SK-N-SH (cell line): ENCODE results near the gene MUC22.
"Not testable (repeated sequence)": the region's sequence is repeated elsewhere in the genome, so short reads cannot be mapped to it uniquely, and the experiment has no call there.

Source experiments
- CTCF ChIP-seq: fragments of 200-600 bp; sonication (generic); IDR thresholded peaks from 2 replicates; pipeline ENCODE4 v1.6.1; 2017; ENCODE audit warnings: antibody characterized with exemption, mild to moderate bottlenecking, moderate library complexity
- ELF1 ChIP-seq: IDR thresholded peaks from 2 replicates; pipeline ENCODE4 v1.4.0; 2012
- EP300 ChIP-seq, 2 experiments: IDR thresholded peaks; 2 replicates each; pipeline versions ENCODE4 v1.4.0 to v1.6.1; 2012; ENCODE audit warnings: borderline replicate concordance in 1 of 2, low read depth in 1 of 2, low read length in 1 of 2
- FOXJ3 ChIP-seq: sonication (generic); formaldehyde crosslinking; IDR thresholded peaks from 2 replicates; pipeline ENCODE4 v1.5.1; 2020; ENCODE audit warnings: mild to moderate bottlenecking, missing genetic modification reagents
- GABPA ChIP-seq: IDR thresholded peaks from 2 replicates; pipeline ENCODE4 v1.4.0; 2012; ENCODE audit warnings: low read depth, mild to moderate bottlenecking
- MAX ChIP-seq: IDR thresholded peaks from 2 replicates; pipeline ENCODE4 v1.4.0; 2012; ENCODE audit warnings: low read depth
- POLR2AphosphoS5 ChIP-seq: IDR thresholded peaks from 2 replicates; pipeline ENCODE4 v1.6.1; 2012; ENCODE audit warnings: low read depth, low read length
- RAD21 ChIP-seq: IDR thresholded peaks from 2 replicates; pipeline ENCODE4 v1.6.1; 2012; ENCODE audit warnings: mild to moderate bottlenecking, low read length
- RCOR1 ChIP-seq: fragments of 150-350 bp; IDR thresholded peaks from 2 replicates; pipeline ENCODE4 v1.6.1; 2017; ENCODE audit warnings: antibody characterized with exemption, low read length
- USF1 ChIP-seq: IDR thresholded peaks from 2 replicates; pipeline ENCODE4 v1.4.0; 2012; ENCODE audit warnings: low read depth, borderline replicate concordance

GRCh38 chr6:31067028-31067427 is 56.8 kb downstream of the MUC22 start:
- not testable (repeated sequence) for TF ChIP-seq MAX; POLR2AphosphoS5; CTCF; RCOR1; FOXJ3 (CRISPR knock-in tag); ELF1; GABPA; USF1; EP300 (IDR thresholded peaks at IDR 0.05; ENCODE audit: borderline replicate concordance in 1 of 2, low read depth in 1 of 2, low read length in 1 of 2); RAD21
